Heart right ventricle (tissue), 16 donors: ENCODE data around the gene ST6GALNAC3. TPM values are rescaled to one million over a fixed set of nuclear protein-coding genes. Genes with fewer than 3 reads are reported as not detected.

Experiments used
- ATAC-seq, 8 donors: fragments of 200-7000 bp; cut with Tn5 transposase; one replicate each; pipeline ENCODE4 v1.9.1; 2020; ENCODE audit warnings: mild to moderate bottlenecking in 8 of 8, moderate library complexity in 8 of 8, moderate number of reproducible peaks in 1 of 8
- DNase-seq, 2 donors: peaks; one replicate each; pipeline ENCODE4 v3.0.0-alpha.2; 2020
- H3K27ac ChIP-seq, 10 donors: fragments of 200-600 bp; sonication (generic) in 2 of 10; one replicate each; pipeline versions ENCODE4 v1.5.0 to v1.8.0; 2020 to 2022; ENCODE audit warnings: mild to moderate bottlenecking in 3 of 10
- H3K27me3 ChIP-seq, 7 donors: fragments of 200-600 bp; one replicate each; pipeline ENCODE4 v1.8.0; 2021 to 2022; ENCODE audit warnings: mild to moderate bottlenecking in 2 of 7
- H3K36me3 ChIP-seq, 9 donors: fragments of 200-600 bp; sonication (generic) in 1 of 9; one replicate each; pipeline versions ENCODE4 v1.5.0 to v1.8.0; 2020 to 2022; ENCODE audit warnings: mild to moderate bottlenecking in 2 of 9
- H3K4me1 ChIP-seq, 9 donors: fragments of 200-600 bp; sonication (generic) in 1 of 9; one replicate each; pipeline versions ENCODE4 v1.5.0 to v1.8.0; 2020 to 2022; ENCODE audit warnings: mild to moderate bottlenecking in 4 of 9
- H3K4me3 ChIP-seq, 10 donors: fragments of 200-600 bp; sonication (generic) in 2 of 10; one replicate each; pipeline versions ENCODE4 v1.5.0 to v1.8.0; 2020 to 2022; ENCODE audit warnings: mild to moderate bottlenecking in 7 of 10, moderate library complexity in 2 of 10
- H3K9me3 ChIP-seq, 11 donors: fragments of 200-600 bp in 10 of 11; sonication (generic) in 2 of 11; one replicate each; pipeline versions ENCODE4 v1.5.0 to v1.8.0; 2013 to 2022; ENCODE audit warnings: mild to moderate bottlenecking in 2 of 11, control low read depth in 1 of 11, moderate library complexity in 1 of 11
- CTCF ChIP-seq, 9 donors: fragments of 200-600 bp; sonication (generic) in 2 of 9; IDR thresholded peaks; one replicate each; pipeline versions ENCODE4 v1.5.0 to v1.8.0; 2021 to 2022; ENCODE audit warnings: antibody characterized with exemption in 9 of 9, mild to moderate bottlenecking in 5 of 9, moderate library complexity in 1 of 9
- WGBS, 2 donors: extraction: QIAGEN DNeasy Blood & Tissue Kit; methylation state at CpG; one replicate each; pipeline ENCODE4 v1.1.7; 2013; ENCODE audit warnings: inconsistent platforms in 1 of 2; 5-methylcytosine and 5-hydroxymethylcytosine counted together
- intact Hi-C, 10 donors: fragments of 100-400 bp; cut with DNase I; formaldehyde crosslinking; loops; one replicate each; pipeline versions ENCODE4 v1.11.1 to v1.14.2; 2022
- polyA plus RNA-seq, 2 donors: library from polyadenylated mRNA; stranded (reverse); fragments of 200-250 nt; gene quantifications; one replicate each; pipeline ENCODE4 v1.2.3, GENCODE V29; 2013
- total RNA-seq, 10 donors: library from RNA; stranded (reverse); fragmentation: NEBNext Ultra II Directional in 3 of 10; extraction: Animal tissue kit (Norgen Biotek cat#: 25700) in 3 of 10; gene quantifications; one replicate each; pipeline versions ENCODE4 v1.2.1 to v1.2.4, GENCODE V29; 2021 to 2023
- donor health status: Arrhythmogenic right ventricular cardiomyopathy.
- donor health status: ischemic (EF 13 %, LVEDD 7.1; RV severe dilation, severe dysfunction).
- donor health status: healthy with polysubstance abuse.
- donor health status: DM: no; HTN: yes; CAD: no.
- donor health status: DM: no; HTN: no; CAD: no.
- donor health status: ischemic (EF 25% LVEDD 6.9; RV normal size, moderate dysfunction).
- donor health status: ischemic (EF 25% LVEDD 5.7; RV mildly dilated, moderate dysfunction).
- donor health status: healthy.
- donor health status: DM: yes; HTN: yes; CAD: no.
- donor health status: Ischemic cardiomyopathy.
- donor health status: ischemic (EF 35%, LVEDD 5.7; RV mildly dilated, moderate dysfunction).
- donor health status: nonischemic (EF 11% LVEDD 7.7; RV severe dilation, severe dysfunction).
- donor health status: DM: yes; HTN: yes; CAD: no.
- donor health status: PGD.
- donor health status: ischemic (EF 29% LVEDD 5.4; RV normal size, mild dysfunction).
- donor health status: nonischemic (EF 23%, LVEDD 6.1; RV moderate dilation, normal function).

Gene ST6GALNAC3
- total and polyA plus RNA-seq, 12 donors, result 2.8 to 10.3 (median 4.8) TPM

- H3K4me3 ChIP-seq, result no peak overlapping the region
- DNase-seq, result no peak
- TF ChIP-seq CTCF (IDR thresholded peaks at IDR 0.05), result no peak
- no peak overlapping the region for H3K27ac ChIP-seq
- no peaks in the 10 kb centered on the region for H3K27me3 ChIP-seq
- no peaks in the 10 kb centered on the region for H3K36me3 ChIP-seq
- peaks cover 0 to 26% (median 6%) of the 10 kb centered on the region in 9 donors for H3K4me1 ChIP-seq
- no peak for ATAC-seq
- 70 to 82% methylated on average over 1 of the region's 1 CpG for WGBS, 2 donors
- peaks cover 0 to 7% (median 0%) of the 10 kb centered on the region in 11 donors for H3K9me3 ChIP-seq
- intact Hi-C loops, result no loop called here
These were observed 151.0 kb downstream of the ST6GALNAC3 start for GRCh38 chr1:76225526-76225925.

- peaks cover 0 to 26% (median 6%) of the 10 kb centered on the region in 9 donors for H3K4me1 ChIP-seq
- WGBS, 2 donors, result 58 to 59% methylated on average over 3 of the region's 3 CpGs
- no peak for DNase-seq
- intact Hi-C loops, result no loop called here
- H3K9me3 ChIP-seq, result peaks cover 0 to 6% (median 0%) of the 10 kb centered on the region in 11 donors
- no peak overlapping the region for H3K27ac ChIP-seq
- H3K27me3 ChIP-seq, result no peaks in the 10 kb centered on the region
- no peaks in the 10 kb centered on the region for H3K36me3 ChIP-seq
- no peak for ATAC-seq
- H3K4me3 ChIP-seq, result no peak overlapping the region
- no peak for TF ChIP-seq CTCF (IDR thresholded peaks at IDR 0.05)
These were observed 153.1 kb downstream of the ST6GALNAC3 start for GRCh38 chr1:76227621-76228020.

GRCh38 chr1:76229279-76230005 is 154.9 kb downstream of the ST6GALNAC3 start:
- no peaks in the 10 kb centered on the region for H3K27me3 ChIP-seq
- peak in 5 of 8 donors; percentile 7 to 67 (median 66) for ATAC-seq
- intact Hi-C loops, result no loop called here
- no peaks in the 10 kb centered on the region for H3K9me3 ChIP-seq
- DNase-seq, result no peak
- no peaks in the 10 kb centered on the region for H3K36me3 ChIP-seq
- TF ChIP-seq CTCF (IDR thresholded peaks at IDR 0.05), result no peak
- 57 to 60% methylated on average over 7 of the region's 7 CpGs for WGBS, 2 donors
- H3K4me1 ChIP-seq, result peaks cover 0 to 26% (median 6%) of the 10 kb centered on the region in 9 donors
- no peak overlapping the region for H3K4me3 ChIP-seq
- H3K27ac ChIP-seq, result peak overlapping the region in 3 of 10 donors; percentile 3 to 55 (median 35)

- TF ChIP-seq CTCF (IDR thresholded peaks at IDR 0.05), result no peak
- peaks cover 0 to 26% (median 6%) of the 10 kb centered on the region in 9 donors for H3K4me1 ChIP-seq
- no peaks in the 10 kb centered on the region for H3K36me3 ChIP-seq
- WGBS, 2 donors, result 90 to 91% methylated on average over 2 of the region's 2 CpGs
- DNase-seq (no peak), ATAC-seq (no peak)
- H3K27me3 ChIP-seq, result no peaks in the 10 kb centered on the region
- no peak overlapping the region for H3K27ac ChIP-seq
- no peaks in the 10 kb centered on the region for H3K9me3 ChIP-seq
- H3K4me3 ChIP-seq, result no peak overlapping the region
- intact Hi-C loops, result no loop called here
These were observed 156.3 kb downstream of the ST6GALNAC3 start for GRCh38 chr1:76230842-76231281.
